SK-N-SH treated with all-trans-retinoic acid at 6 μM for 48 hours (cell line): ENCODE measurements around the gene CRY1.

Source experiments
- ARNTL ChIP-seq: fragments of 450-650 bp; formaldehyde crosslinking; IDR thresholded peaks from 2 replicates; pipeline ENCODE4 v1.5.0; 2020; ENCODE audit warnings: low read depth, mild to moderate bottlenecking, moderate library complexity, borderline replicate concordance
- ISL1 ChIP-seq: fragments of 250-450 bp; sonication (Bioruptor Pico); IDR thresholded peaks from 2 replicates; pipeline ENCODE4 v2.1.2; 2022; ENCODE audit warnings: mild to moderate bottlenecking, moderate library complexity
- OSR1 ChIP-seq: fragments of 250-450 bp; sonication (Bioruptor Pico); IDR thresholded peaks from 2 replicates; pipeline ENCODE4 v1.8.0; 2022; ENCODE audit warnings: moderate library complexity, mild to moderate bottlenecking, inconsistent platforms
- SNAI2 ChIP-seq: fragments of 250-450 bp; sonication (Bioruptor Pico); IDR thresholded peaks from 2 replicates; pipeline ENCODE4 v1.5.0; 2020; ENCODE audit warnings: mild to moderate bottlenecking, moderate library complexity
- TOX ChIP-seq: fragments of 250-450 bp; sonication (Bioruptor Pico); IDR thresholded peaks from 2 replicates; pipeline ENCODE4 v1.8.0; 2021; ENCODE audit warnings: mild to moderate bottlenecking, moderate library complexity, borderline replicate concordance
- ZNF8 ChIP-seq: fragments of 450-650 bp; formaldehyde crosslinking; IDR thresholded peaks from 2 replicates; pipeline ENCODE4 v1.5.0; 2020; ENCODE audit warnings: mild to moderate bottlenecking, moderate library complexity
- TF ChIP-seq, protein P1 (sequence below): fragments of 250-450 bp; sonication (Bioruptor Pico); IDR thresholded peaks from 2 replicates; pipeline ENCODE4 v1.8.0; 2020; ENCODE audit warnings: mild to moderate bottlenecking, moderate library complexity, borderline replicate concordance

DNA sequence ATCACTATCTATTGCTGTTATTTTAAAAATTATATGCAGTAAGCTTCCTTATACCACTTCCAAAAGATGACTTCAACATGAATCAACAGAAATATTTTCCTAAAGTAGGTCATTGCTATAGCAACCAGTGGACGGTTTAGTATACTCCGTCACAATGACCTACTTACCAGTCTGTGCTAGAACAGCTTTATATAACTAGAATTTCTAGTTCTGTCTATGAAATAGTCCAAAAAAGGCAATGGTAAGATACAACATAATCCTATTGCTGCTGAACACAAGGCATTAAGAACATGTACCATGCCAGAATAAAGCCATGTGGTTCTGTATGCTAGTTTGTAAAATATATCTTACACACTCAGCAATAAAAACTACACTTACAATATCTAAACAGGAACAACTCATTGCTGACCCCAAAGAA is 65.7 kb downstream of the CRY1 start:
- TF ChIP-seq ARNTL (CRISPR knock-in tag) (no peak), ISL1 (no peak), TOX (CRISPR knock-in tag) (no peak), OSR1 (CRISPR knock-in tag) (no peak), ZNF8 (no peak), SNAI2 (CRISPR knock-in tag) (no peak)
- TF ChIP-seq, protein P1, sequence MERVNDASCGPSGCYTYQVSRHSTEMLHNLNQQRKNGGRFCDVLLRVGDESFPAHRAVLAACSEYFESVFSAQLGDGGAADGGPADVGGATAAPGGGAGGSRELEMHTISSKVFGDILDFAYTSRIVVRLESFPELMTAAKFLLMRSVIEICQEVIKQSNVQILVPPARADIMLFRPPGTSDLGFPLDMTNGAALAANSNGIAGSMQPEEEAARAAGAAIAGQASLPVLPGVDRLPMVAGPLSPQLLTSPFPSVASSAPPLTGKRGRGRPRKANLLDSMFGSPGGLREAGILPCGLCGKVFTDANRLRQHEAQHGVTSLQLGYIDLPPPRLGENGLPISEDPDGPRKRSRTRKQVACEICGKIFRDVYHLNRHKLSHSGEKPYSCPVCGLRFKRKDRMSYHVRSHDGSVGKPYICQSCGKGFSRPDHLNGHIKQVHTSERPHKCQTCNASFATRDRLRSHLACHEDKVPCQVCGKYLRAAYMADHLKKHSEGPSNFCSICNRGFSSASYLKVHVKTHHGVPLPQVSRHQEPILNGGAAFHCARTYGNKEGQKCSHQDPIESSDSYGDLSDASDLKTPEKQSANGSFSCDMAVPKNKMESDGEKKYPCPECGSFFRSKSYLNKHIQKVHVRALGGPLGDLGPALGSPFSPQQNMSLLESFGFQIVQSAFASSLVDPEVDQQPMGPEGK = no peak
